HEK293 (cell line): Measurements from ENCODE around the gene PDE4B.

ENCODE experiments used
- CTCF ChIA-PET: fragments of 350-600 bp; formaldehyde crosslinking; extraction: SDS; loops from one replicate; lab custom pipeline; 2021; ENCODE audit warnings: antibody characterized with exemption; lab: Yijun Ruan, JAX
- POLR2A ChIA-PET: fragments of 300-600 bp; formaldehyde crosslinking; extraction: SDS; loops from one replicate; lab custom pipeline; 2020; ENCODE audit warnings: antibody characterized with exemption, inconsistent platforms; lab: Yijun Ruan, JAX
- H3K27ac ChIP-seq: fragments of 200-500 bp; sonication (Bioruptor generic); 2 replicates; pipeline ENCODE4 v1.5.1; 2014; ENCODE audit warnings: low read depth, low read length, control low read depth, inconsistent platforms; ENCODE audit errors: extremely low read depth
- H3K36me3 ChIP-seq, 2 experiments: fragments of 200-500 bp in 1 of 2; sonication (Bioruptor generic) in 1 of 2; 1 replicate in 1 of 2; 2 replicates in 1 of 2; pipeline ENCODE4 v1.5.1; 2014 to 2017; ENCODE audit warnings: inconsistent platforms in 2 of 2, low read length in 2 of 2; ENCODE audit not compliant: control insufficient read depth in 2 of 2, insufficient read depth in 1 of 2
- H3K4me1 ChIP-seq: fragments of 200-500 bp; sonication (Bioruptor generic); 2 replicates; pipeline ENCODE4 v1.5.1; 2014; ENCODE audit warnings: mild to moderate bottlenecking, low read length, inconsistent platforms; ENCODE audit not compliant: control insufficient read depth, insufficient read depth
- H3K4me3 ChIP-seq: 2 replicates; pipeline ENCODE4 v1.5.1; 2011; ENCODE audit warnings: low read depth, mild to moderate bottlenecking, control low read depth, low read length, moderate library complexity
- H3K9me3 ChIP-seq: fragments of 200-500 bp; sonication (Bioruptor generic); 2 replicates; pipeline ENCODE4 v1.5.1; 2014; ENCODE audit warnings: low read depth, low read length, inconsistent platforms; ENCODE audit not compliant: control insufficient read depth, insufficient read depth
- AEBP2 ChIP-seq: fragments of 450-650 bp; formaldehyde crosslinking; IDR thresholded peaks from 2 replicates; pipeline ENCODE4 v1.5.1; 2016; ENCODE audit warnings: missing biosample characterization, missing genetic modification characterization, borderline replicate concordance
- BCL11B ChIP-seq: fragments of 450-650 bp; formaldehyde crosslinking; IDR thresholded peaks from 2 replicates; pipeline ENCODE4 v1.5.1; 2016; ENCODE audit warnings: low read depth, missing biosample characterization, missing genetic modification characterization
- EGR2 ChIP-seq: fragments of 450-650 bp; formaldehyde crosslinking; IDR thresholded peaks from 2 replicates; pipeline ENCODE4 v1.5.1; 2016; ENCODE audit warnings: low read depth, missing biosample characterization, missing genetic modification characterization
- ELK4 ChIP-seq: IDR thresholded peaks from 2 replicates; pipeline ENCODE4 v1.6.1; 2011; ENCODE audit warnings: mild to moderate bottlenecking, low read depth, low read length, borderline replicate concordance
- GFI1B ChIP-seq: fragments of 450-650 bp; formaldehyde crosslinking; IDR thresholded peaks from 2 replicates; pipeline ENCODE4 v1.5.1; 2016; ENCODE audit warnings: missing biosample characterization, missing genetic modification characterization
- OVOL3 ChIP-seq: fragments of 450-650 bp; formaldehyde crosslinking; IDR thresholded peaks from 2 replicates; pipeline ENCODE4 v1.5.1; 2016; ENCODE audit warnings: missing biosample characterization, missing genetic modification characterization
- TRIM28 ChIP-seq: IDR thresholded peaks from 2 replicates; pipeline ENCODE4 v1.6.1; 2011; ENCODE audit warnings: low read length, control low read depth, borderline replicate concordance
- ZBTB10 ChIP-seq: fragments of 450-650 bp; formaldehyde crosslinking; IDR thresholded peaks from 2 replicates; pipeline ENCODE4 v1.5.1; 2016; ENCODE audit warnings: missing biosample characterization, missing genetic modification characterization
- ZBTB44 ChIP-seq: fragments of 450-650 bp; IDR thresholded peaks from 2 replicates; pipeline ENCODE4 v1.5.1; 2018; ENCODE audit warnings: missing biosample characterization, mild to moderate bottlenecking, missing genetic modification characterization
- ZBTB7A ChIP-seq: fragments of 450-650 bp; formaldehyde crosslinking; IDR thresholded peaks from 2 replicates; pipeline ENCODE4 v1.5.1; 2016; ENCODE audit warnings: low read depth, missing biosample characterization, missing genetic modification characterization
- ZNF121 ChIP-seq: fragments of 450-650 bp; formaldehyde crosslinking; IDR thresholded peaks from 2 replicates; pipeline ENCODE4 v1.5.1; 2016; ENCODE audit warnings: missing biosample characterization, missing genetic modification characterization
- ZNF174 ChIP-seq: fragments of 450-650 bp; formaldehyde crosslinking; IDR thresholded peaks from 2 replicates; pipeline ENCODE4 v1.5.0; 2017; ENCODE audit warnings: missing biosample characterization, mild to moderate bottlenecking, missing genetic modification characterization
- ZNF19 ChIP-seq: fragments of 450-650 bp; formaldehyde crosslinking; IDR thresholded peaks from 2 replicates; pipeline ENCODE4; 2016; ENCODE audit warnings: missing biosample characterization, missing genetic modification characterization, low read depth
- ZNF26 ChIP-seq: fragments of 450-650 bp; formaldehyde crosslinking; IDR thresholded peaks from 2 replicates; pipeline ENCODE4 v1.5.1; 2016; ENCODE audit warnings: missing biosample characterization, missing genetic modification characterization
- ZNF341 ChIP-seq: fragments of 450-650 bp; formaldehyde crosslinking; IDR thresholded peaks from 2 replicates; pipeline ENCODE4; 2016; ENCODE audit warnings: low read depth, missing biosample characterization, missing genetic modification characterization
- ZNF350 ChIP-seq: fragments of 450-650 bp; formaldehyde crosslinking; IDR thresholded peaks from 2 replicates; pipeline ENCODE4 v1.5.0; 2017; ENCODE audit warnings: missing biosample characterization, mild to moderate bottlenecking, missing genetic modification characterization
- ZNF394 ChIP-seq: fragments of 450-650 bp; formaldehyde crosslinking; IDR thresholded peaks from 2 replicates; pipeline ENCODE4 v1.5.1; 2016; ENCODE audit warnings: missing biosample characterization, missing genetic modification characterization, mild to moderate bottlenecking, moderate library complexity, borderline replicate concordance
- ZNF404 ChIP-seq: fragments of 450-650 bp; formaldehyde crosslinking; IDR thresholded peaks from 2 replicates; pipeline ENCODE4 v1.5.1; 2017; ENCODE audit warnings: missing biosample characterization, missing genetic modification characterization
- ZNF416 ChIP-seq: fragments of 450-650 bp; formaldehyde crosslinking; IDR thresholded peaks from 2 replicates; pipeline ENCODE4 v1.5.1; 2016; ENCODE audit warnings: missing biosample characterization, missing genetic modification characterization
- ZNF501 ChIP-seq: fragments of 450-650 bp; formaldehyde crosslinking; IDR thresholded peaks from 2 replicates; pipeline ENCODE4 v1.5.1; 2016; ENCODE audit warnings: missing biosample characterization, missing genetic modification characterization
- ZNF596 ChIP-seq: fragments of 450-650 bp; IDR thresholded peaks from 2 replicates; pipeline ENCODE4 v1.5.0; 2018; ENCODE audit warnings: missing biosample characterization, mild to moderate bottlenecking, missing genetic modification characterization, moderate library complexity
- ZNF621 ChIP-seq: fragments of 450-650 bp; formaldehyde crosslinking; IDR thresholded peaks from 2 replicates; pipeline ENCODE4 v1.5.1; 2017; ENCODE audit warnings: missing biosample characterization, missing genetic modification characterization
- ZNF626 ChIP-seq: fragments of 450-650 bp; sonication (Bioruptor Pico); formaldehyde crosslinking; IDR thresholded peaks from 2 replicates; pipeline ENCODE4 v1.5.1; 2018; ENCODE audit warnings: missing biosample characterization, missing genetic modification characterization, inconsistent platforms
- ZNF701 ChIP-seq: fragments of 450-650 bp; formaldehyde crosslinking; IDR thresholded peaks from 2 replicates; pipeline ENCODE4 v1.5.1; 2016; ENCODE audit warnings: missing biosample characterization, missing genetic modification characterization
- ZNF768 ChIP-seq: fragments of 450-650 bp; formaldehyde crosslinking; IDR thresholded peaks from 2 replicates; pipeline ENCODE4 v1.5.1; 2018; ENCODE audit warnings: missing biosample characterization, mild to moderate bottlenecking, missing genetic modification characterization
- ZNF776 ChIP-seq: fragments of 450-650 bp; formaldehyde crosslinking; IDR thresholded peaks from 2 replicates; pipeline ENCODE4 v1.5.0; 2017; ENCODE audit warnings: missing biosample characterization, missing genetic modification characterization, borderline replicate concordance
- ZNF837 ChIP-seq: fragments of 450-650 bp; formaldehyde crosslinking; IDR thresholded peaks from 2 replicates; pipeline ENCODE4 v1.5.1; 2016; ENCODE audit warnings: missing biosample characterization, missing genetic modification characterization
- ZNF843 ChIP-seq: fragments of 450-650 bp; formaldehyde crosslinking; IDR thresholded peaks from 2 replicates; pipeline ENCODE4 v1.5.1; 2016; ENCODE audit warnings: missing biosample characterization, missing genetic modification characterization

PDE4B gene

GRCh38 chr1:66357021-66357420, 564.3 kb downstream of the PDE4B start:
- TF ChIP-seq EGR2 (tag by site-specific recombination): no peak
- TF ChIP-seq ZNF621 (tag by site-specific recombination): no peak
- no peak for TF ChIP-seq ZNF501 (tag by site-specific recombination)
- TF ChIP-seq GFI1B: no peak
- no peak for TF ChIP-seq ZNF174
- TF ChIP-seq ZBTB10: no peak
- TF ChIP-seq OVOL3 (tag by site-specific recombination): no peak
- TF ChIP-seq ZBTB44: no peak
- no peak for TF ChIP-seq ZBTB7A (tag by site-specific recombination)
- no peak for TF ChIP-seq ZNF26 (tag by site-specific recombination)
- TF ChIP-seq ZNF768 (tag by site-specific recombination): no peak
- TF ChIP-seq ZNF701 (tag by site-specific recombination): no peak
- TF ChIP-seq AEBP2: no peak
- ChIA-PET CTCF (interaction anchor here (0.7 kb wide), 1 partner anchor 186 kb away, joined by 4 read pairs; no protein-coding TSS in a partner anchor), POLR2A (no interaction called here)
- H3K4me1 ChIP-seq: peaks cover 20% of the 10 kb centered on the region
- H3K27ac ChIP-seq: no peak overlapping the region
- H3K9me3 ChIP-seq: no peaks in the 10 kb centered on the region
- H3K4me3 ChIP-seq: no peak overlapping the region
- no peaks in the 10 kb centered on the region for H3K36me3 ChIP-seq

- ChIA-PET POLR2A (no interaction called here), CTCF (interaction anchor here (0.7 kb wide), 2 partner anchors 186 to 318 kb away, joined by 4 read pairs; no protein-coding TSS in a partner anchor)
- Histone ChIP-seq H3K4me3 (no peak overlapping the region), H3K4me1 (peaks cover 20% of the 10 kb centered on the region), H3K36me3 (no peaks in the 10 kb centered on the region), H3K27ac (no peak overlapping the region), H3K9me3 (no peaks in the 10 kb centered on the region)
- TF ChIP-seq ZNF837 (no peak), TRIM28 (0 out of 2 replicates have a peak, but pooled peaks have one; percentile 56), ZNF416 (tag by site-specific recombination) (no peak), ZNF350 (tag by site-specific recombination) (no peak), BCL11B (no peak), ZNF776 (tag by site-specific recombination) (no peak), ZNF596 (no peak), ZNF843 (tag by site-specific recombination) (peak; percentile 42; the same call in 1 of the 2 replicates), ZNF626 (tag by site-specific recombination) (no peak), ZNF394 (tag by site-specific recombination) (no peak), ZNF121 (tag by site-specific recombination) (no peak), ELK4 (no peak), ZNF404 (tag by site-specific recombination) (no peak), OVOL3 (tag by site-specific recombination) (no peak), ZNF341 (no peak), ZNF19 (no peak)
These were observed 564.9 kb downstream of the PDE4B start for GRCh38 chr1:66357478-66358197.
